Stomach (tissue), 4 donors: Measurements from ENCODE around the gene EEFSEC.

Source experiments
- EP300 ChIP-seq: sonication (generic); formaldehyde crosslinking; IDR thresholded peaks from one replicate; pipeline ENCODE4 v1.6.1; 2017; ENCODE audit warnings: antibody characterized with exemption
- POLR2AphosphoS5 ChIP-seq, 3 donors: sonication (generic); formaldehyde crosslinking; IDR thresholded peaks; one replicate each; pipeline ENCODE4 v1.6.1; 2016; ENCODE audit warnings: antibody characterized with exemption in 3 of 3
- TF ChIP-seq, protein P1 (sequence below), 7 experiments: fragments of 450-650 bp in 4 of 7; fragments of 200-600 bp in 3 of 7; sonication (generic) in 3 of 7; IDR thresholded peaks; one replicate each; pipeline ENCODE4 v1.5.1; 2016 to 2019; ENCODE audit warnings: antibody characterized with exemption in 7 of 7, control low read depth in 2 of 7, mild to moderate bottlenecking in 1 of 7

- no peak for TF ChIP-seq POLR2AphosphoS5 (IDR thresholded peaks at IDR 0.05)
- TF ChIP-seq, protein P1, sequence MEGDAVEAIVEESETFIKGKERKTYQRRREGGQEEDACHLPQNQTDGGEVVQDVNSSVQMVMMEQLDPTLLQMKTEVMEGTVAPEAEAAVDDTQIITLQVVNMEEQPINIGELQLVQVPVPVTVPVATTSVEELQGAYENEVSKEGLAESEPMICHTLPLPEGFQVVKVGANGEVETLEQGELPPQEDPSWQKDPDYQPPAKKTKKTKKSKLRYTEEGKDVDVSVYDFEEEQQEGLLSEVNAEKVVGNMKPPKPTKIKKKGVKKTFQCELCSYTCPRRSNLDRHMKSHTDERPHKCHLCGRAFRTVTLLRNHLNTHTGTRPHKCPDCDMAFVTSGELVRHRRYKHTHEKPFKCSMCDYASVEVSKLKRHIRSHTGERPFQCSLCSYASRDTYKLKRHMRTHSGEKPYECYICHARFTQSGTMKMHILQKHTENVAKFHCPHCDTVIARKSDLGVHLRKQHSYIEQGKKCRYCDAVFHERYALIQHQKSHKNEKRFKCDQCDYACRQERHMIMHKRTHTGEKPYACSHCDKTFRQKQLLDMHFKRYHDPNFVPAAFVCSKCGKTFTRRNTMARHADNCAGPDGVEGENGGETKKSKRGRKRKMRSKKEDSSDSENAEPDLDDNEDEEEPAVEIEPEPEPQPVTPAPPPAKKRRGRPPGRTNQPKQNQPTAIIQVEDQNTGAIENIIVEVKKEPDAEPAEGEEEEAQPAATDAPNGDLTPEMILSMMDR (IDR thresholded peaks at IDR 0.05) = no peak
- TF ChIP-seq EP300 = no peak
Measured at GRCh38 chr3:128112357-128112968, 40.8 kb upstream of the EEFSEC start.
